H1 (cell line): ENCODE data around the gene CDK5. TPM values are rescaled to one million over a fixed set of nuclear protein-coding genes. Genes with fewer than 3 reads are reported as not detected.
A peak's percentile ranks its signal among the peaks of the same experiment; 100 is the strongest.

Experiments used
- BACH1 ChIP-seq: IDR thresholded peaks from 2 replicates; pipeline ENCODE4 v1.6.1; 2012; ENCODE audit warnings: low read length, improper control_type of control experiment
- NANOG ChIP-seq: IDR thresholded peaks from 2 replicates; pipeline ENCODE4 v1.6.1; 2011; ENCODE audit warnings: low read length, low read depth, mild to moderate bottlenecking, inconsistent platforms; ENCODE audit not compliant: insufficient read depth, poor library complexity, severe bottlenecking
- RXRA ChIP-seq: IDR thresholded peaks from 2 replicates; pipeline ENCODE4 v1.6.1; 2011; ENCODE audit warnings: low read depth, mild to moderate bottlenecking, low read length, moderate library complexity; ENCODE audit not compliant: insufficient read depth
- TAF1 ChIP-seq: IDR thresholded peaks from 2 replicates; pipeline ENCODE4 v1.6.1; 2011; ENCODE audit warnings: mild to moderate bottlenecking, low read depth, low read length
- TCF12 ChIP-seq: IDR thresholded peaks from 2 replicates; pipeline ENCODE4 v1.6.1; 2011; ENCODE audit warnings: low read depth, mild to moderate bottlenecking, low read length
- polyA plus RNA-seq, 7 experiments: library from polyadenylated mRNA; depleted of rRNA in 3 of 7; stranded (reverse) in 5 of 7; unstranded in 2 of 7; fragments of >200 nt in 5 of 7; fragments of 200-250 nt in 2 of 7; gene quantifications; 1 replicate in 5 of 7; 2 replicates in 1 of 7; 4 replicates in 1 of 7; pipeline versions ENCODE4 v1.2.1 to v1.2.3, GENCODE V29; 2011 to 2013; ENCODE audit warnings: missing spikeins in 2 of 7, mixed read lengths in 2 of 7
- total RNA-seq: library from RNA; stranded (reverse); fragmentation: NEBNext Ultra II Directional; extraction: Animal tissue kit (Norgen Biotek cat#: 25700); gene quantifications from 2 replicates; pipeline ENCODE4 v1.2.1, GENCODE V29; 2021
- TF ChIP-seq, protein P1 (sequence below), 3 experiments: IDR thresholded peaks; 1 replicate in 2 of 3; 2 replicates in 1 of 3; pipeline versions ENCODE4 v1.5.1 to v1.6.1; 2011; ENCODE audit warnings: low read length in 3 of 3, mild to moderate bottlenecking in 3 of 3, inconsistent platforms in 2 of 3, low read depth in 1 of 3, moderate library complexity in 1 of 3; ENCODE audit not compliant: insufficient read depth in 1 of 3; ENCODE audit errors: control extremely low read depth in 1 of 3
- TF ChIP-seq, protein P2 (sequence below): fragments of 300-600 bp; sonication (generic); IDR thresholded peaks from 2 replicates; pipeline ENCODE4 v1.7.1; 2012; ENCODE audit warnings: low read length, moderate library complexity, mild to moderate bottlenecking, inconsistent platforms; ENCODE audit not compliant: insufficient replicate concordance

Gene CDK5
- total and polyA plus RNA-seq, 2 of the 8 experiments (the other 6 are each of a cell fraction or from before 2014, with no cell fraction given): 22.8 to 37.2 TPM

DNA sequence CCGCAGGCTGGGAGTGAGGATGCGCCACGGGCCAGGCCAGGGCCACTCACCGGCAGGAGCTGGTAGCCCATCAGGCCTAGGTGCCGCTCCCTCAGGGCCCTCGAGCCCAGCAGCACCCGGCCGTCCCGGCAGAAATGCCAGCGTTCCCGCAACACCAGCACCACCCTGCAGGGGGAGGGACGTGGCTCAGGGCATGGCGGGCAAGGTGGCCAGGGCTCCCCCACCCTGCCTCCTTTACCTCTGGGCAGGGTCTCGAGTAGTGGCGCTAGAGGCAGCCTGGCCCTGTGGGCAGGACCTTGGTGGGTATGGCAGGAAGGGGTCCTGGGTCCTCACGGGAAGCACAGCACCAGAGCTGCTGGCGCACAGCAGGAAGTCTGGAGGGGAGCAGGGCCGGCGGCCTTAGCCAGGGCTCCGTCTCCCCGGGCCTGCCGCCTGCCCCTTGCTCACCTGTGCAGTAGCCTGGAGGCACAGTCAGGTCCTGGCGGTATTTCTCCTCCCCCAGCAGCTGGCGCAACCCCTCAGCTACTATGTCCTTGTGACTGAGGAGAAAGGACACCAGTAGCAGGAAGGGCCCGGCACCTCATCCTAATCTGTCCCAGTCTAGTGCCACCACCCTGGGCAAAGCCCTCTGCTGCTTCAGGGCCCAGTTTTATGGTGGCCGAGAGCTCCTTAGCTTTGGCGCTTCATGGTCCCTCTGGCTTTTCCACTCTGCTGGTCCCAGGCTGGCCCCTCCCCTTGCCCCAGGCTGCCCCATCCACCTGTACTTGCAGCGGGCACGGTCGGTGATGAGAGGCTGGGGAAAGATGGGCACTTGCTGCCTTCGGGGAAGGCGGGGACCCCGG, 19.4 kb upstream of the CDK5 start (continued):
- TF ChIP-seq, protein P1, sequence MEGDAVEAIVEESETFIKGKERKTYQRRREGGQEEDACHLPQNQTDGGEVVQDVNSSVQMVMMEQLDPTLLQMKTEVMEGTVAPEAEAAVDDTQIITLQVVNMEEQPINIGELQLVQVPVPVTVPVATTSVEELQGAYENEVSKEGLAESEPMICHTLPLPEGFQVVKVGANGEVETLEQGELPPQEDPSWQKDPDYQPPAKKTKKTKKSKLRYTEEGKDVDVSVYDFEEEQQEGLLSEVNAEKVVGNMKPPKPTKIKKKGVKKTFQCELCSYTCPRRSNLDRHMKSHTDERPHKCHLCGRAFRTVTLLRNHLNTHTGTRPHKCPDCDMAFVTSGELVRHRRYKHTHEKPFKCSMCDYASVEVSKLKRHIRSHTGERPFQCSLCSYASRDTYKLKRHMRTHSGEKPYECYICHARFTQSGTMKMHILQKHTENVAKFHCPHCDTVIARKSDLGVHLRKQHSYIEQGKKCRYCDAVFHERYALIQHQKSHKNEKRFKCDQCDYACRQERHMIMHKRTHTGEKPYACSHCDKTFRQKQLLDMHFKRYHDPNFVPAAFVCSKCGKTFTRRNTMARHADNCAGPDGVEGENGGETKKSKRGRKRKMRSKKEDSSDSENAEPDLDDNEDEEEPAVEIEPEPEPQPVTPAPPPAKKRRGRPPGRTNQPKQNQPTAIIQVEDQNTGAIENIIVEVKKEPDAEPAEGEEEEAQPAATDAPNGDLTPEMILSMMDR (IDR thresholded peaks at IDR 0.05; ENCODE audit: control extremely low read depth in 1 of 3, insufficient read depth in 1 of 3, low read depth in 1 of 3, low read length in 3 of 3): peak in 2 of 3 experiments; percentile 55 to 70; a peak in 3 of 4 replicates
- no peak for TF ChIP-seq NANOG
- no peak for TF ChIP-seq TAF1
- no peak for TF ChIP-seq TCF12
- no peak for TF ChIP-seq RXRA
- TF ChIP-seq BACH1: no peak
- TF ChIP-seq, protein P2, sequence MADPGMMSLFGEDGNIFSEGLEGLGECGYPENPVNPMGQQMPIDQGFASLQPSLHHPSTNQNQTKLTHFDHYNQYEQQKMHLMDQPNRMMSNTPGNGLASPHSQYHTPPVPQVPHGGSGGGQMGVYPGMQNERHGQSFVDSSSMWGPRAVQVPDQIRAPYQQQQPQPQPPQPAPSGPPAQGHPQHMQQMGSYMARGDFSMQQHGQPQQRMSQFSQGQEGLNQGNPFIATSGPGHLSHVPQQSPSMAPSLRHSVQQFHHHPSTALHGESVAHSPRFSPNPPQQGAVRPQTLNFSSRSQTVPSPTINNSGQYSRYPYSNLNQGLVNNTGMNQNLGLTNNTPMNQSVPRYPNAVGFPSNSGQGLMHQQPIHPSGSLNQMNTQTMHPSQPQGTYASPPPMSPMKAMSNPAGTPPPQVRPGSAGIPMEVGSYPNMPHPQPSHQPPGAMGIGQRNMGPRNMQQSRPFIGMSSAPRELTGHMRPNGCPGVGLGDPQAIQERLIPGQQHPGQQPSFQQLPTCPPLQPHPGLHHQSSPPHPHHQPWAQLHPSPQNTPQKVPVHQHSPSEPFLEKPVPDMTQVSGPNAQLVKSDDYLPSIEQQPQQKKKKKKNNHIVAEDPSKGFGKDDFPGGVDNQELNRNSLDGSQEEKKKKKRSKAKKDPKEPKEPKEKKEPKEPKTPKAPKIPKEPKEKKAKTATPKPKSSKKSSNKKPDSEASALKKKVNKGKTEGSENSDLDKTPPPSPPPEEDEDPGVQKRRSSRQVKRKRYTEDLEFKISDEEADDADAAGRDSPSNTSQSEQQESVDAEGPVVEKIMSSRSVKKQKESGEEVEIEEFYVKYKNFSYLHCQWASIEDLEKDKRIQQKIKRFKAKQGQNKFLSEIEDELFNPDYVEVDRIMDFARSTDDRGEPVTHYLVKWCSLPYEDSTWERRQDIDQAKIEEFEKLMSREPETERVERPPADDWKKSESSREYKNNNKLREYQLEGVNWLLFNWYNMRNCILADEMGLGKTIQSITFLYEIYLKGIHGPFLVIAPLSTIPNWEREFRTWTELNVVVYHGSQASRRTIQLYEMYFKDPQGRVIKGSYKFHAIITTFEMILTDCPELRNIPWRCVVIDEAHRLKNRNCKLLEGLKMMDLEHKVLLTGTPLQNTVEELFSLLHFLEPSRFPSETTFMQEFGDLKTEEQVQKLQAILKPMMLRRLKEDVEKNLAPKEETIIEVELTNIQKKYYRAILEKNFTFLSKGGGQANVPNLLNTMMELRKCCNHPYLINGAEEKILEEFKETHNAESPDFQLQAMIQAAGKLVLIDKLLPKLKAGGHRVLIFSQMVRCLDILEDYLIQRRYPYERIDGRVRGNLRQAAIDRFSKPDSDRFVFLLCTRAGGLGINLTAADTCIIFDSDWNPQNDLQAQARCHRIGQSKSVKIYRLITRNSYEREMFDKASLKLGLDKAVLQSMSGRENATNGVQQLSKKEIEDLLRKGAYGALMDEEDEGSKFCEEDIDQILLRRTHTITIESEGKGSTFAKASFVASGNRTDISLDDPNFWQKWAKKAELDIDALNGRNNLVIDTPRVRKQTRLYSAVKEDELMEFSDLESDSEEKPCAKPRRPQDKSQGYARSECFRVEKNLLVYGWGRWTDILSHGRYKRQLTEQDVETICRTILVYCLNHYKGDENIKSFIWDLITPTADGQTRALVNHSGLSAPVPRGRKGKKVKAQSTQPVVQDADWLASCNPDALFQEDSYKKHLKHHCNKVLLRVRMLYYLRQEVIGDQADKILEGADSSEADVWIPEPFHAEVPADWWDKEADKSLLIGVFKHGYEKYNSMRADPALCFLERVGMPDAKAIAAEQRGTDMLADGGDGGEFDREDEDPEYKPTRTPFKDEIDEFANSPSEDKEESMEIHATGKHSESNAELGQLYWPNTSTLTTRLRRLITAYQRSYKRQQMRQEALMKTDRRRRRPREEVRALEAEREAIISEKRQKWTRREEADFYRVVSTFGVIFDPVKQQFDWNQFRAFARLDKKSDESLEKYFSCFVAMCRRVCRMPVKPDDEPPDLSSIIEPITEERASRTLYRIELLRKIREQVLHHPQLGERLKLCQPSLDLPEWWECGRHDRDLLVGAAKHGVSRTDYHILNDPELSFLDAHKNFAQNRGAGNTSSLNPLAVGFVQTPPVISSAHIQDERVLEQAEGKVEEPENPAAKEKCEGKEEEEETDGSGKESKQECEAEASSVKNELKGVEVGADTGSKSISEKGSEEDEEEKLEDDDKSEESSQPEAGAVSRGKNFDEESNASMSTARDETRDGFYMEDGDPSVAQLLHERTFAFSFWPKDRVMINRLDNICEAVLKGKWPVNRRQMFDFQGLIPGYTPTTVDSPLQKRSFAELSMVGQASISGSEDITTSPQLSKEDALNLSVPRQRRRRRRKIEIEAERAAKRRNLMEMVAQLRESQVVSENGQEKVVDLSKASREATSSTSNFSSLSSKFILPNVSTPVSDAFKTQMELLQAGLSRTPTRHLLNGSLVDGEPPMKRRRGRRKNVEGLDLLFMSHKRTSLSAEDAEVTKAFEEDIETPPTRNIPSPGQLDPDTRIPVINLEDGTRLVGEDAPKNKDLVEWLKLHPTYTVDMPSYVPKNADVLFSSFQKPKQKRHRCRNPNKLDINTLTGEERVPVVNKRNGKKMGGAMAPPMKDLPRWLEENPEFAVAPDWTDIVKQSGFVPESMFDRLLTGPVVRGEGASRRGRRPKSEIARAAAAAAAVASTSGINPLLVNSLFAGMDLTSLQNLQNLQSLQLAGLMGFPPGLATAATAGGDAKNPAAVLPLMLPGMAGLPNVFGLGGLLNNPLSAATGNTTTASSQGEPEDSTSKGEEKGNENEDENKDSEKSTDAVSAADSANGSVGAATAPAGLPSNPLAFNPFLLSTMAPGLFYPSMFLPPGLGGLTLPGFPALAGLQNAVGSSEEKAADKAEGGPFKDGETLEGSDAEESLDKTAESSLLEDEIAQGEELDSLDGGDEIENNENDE: no peak
